Loucy (cell line): ENCODE measurements around the gene NMD3.

Experiments
- H2AFZ ChIP-seq: fragments of 200-600 bp; sonication (generic); 2 replicates; pipeline ENCODE4 v1.6.0; 2016; ENCODE audit warnings: antibody characterized with exemption, mild to moderate bottlenecking, low read length, moderate library complexity
- H3F3A ChIP-seq: fragments of 200-600 bp; 2 replicates; pipeline ENCODE4 v1.6.0; 2016; ENCODE audit warnings: antibody characterized with exemption, low read depth, mild to moderate bottlenecking
- H3K27me3 ChIP-seq: fragments of 200-600 bp; sonication (generic); 2 replicates; pipeline ENCODE4 v1.6.1; 2014; ENCODE audit warnings: low read length, mild to moderate bottlenecking; ENCODE audit not compliant: insufficient read depth, poor library complexity, severe bottlenecking
- H3K36me3 ChIP-seq: fragments of 200-600 bp; sonication (generic); 2 replicates; pipeline ENCODE4 v1.6.1; 2016; ENCODE audit warnings: low read length; ENCODE audit not compliant: insufficient read depth
- H3K4me1 ChIP-seq: fragments of 200-600 bp; sonication (generic); 2 replicates; pipeline ENCODE4 v1.5.1; 2014; ENCODE audit warnings: low read length, mild to moderate bottlenecking; ENCODE audit not compliant: insufficient read depth, poor library complexity, severe bottlenecking
- H3K4me2 ChIP-seq: fragments of 200-600 bp; sonication (generic); 2 replicates; pipeline ENCODE4 v1.6.0; 2014; ENCODE audit warnings: antibody characterized with exemption, low read length, low read depth, mild to moderate bottlenecking; ENCODE audit not compliant: poor library complexity, severe bottlenecking
- H3K4me3 ChIP-seq: fragments of 200-600 bp; sonication (generic); 2 replicates; pipeline ENCODE4 v1.5.1; 2014; ENCODE audit warnings: low read length, mild to moderate bottlenecking, mixed read lengths; ENCODE audit not compliant: poor library complexity, severe bottlenecking
- H3K79me2 ChIP-seq: fragments of 200-600 bp; sonication (generic); 2 replicates; pipeline ENCODE4 v1.6.1; 2014; ENCODE audit warnings: low read length; ENCODE audit not compliant: insufficient read depth
- H3K9ac ChIP-seq: fragments of 200-600 bp; sonication (generic); 2 replicates; pipeline ENCODE4 v1.6.0; 2014; ENCODE audit warnings: mild to moderate bottlenecking, low read depth, low read length, moderate library complexity; ENCODE audit not compliant: poor library complexity, severe bottlenecking
- H3K9me2 ChIP-seq: fragments of 200-600 bp; sonication (generic); replicated peaks from 2 replicates; pipeline ENCODE4 v1.6.1; 2016; ENCODE audit warnings: low read depth, low read length, mixed read lengths
- H3K9me3 ChIP-seq: fragments of 200-600 bp; sonication (generic); 2 replicates; pipeline ENCODE4 v1.6.1; 2014; ENCODE audit warnings: mild to moderate bottlenecking, antibody characterized with exemption, low read length, low read depth; ENCODE audit not compliant: insufficient read depth
- H4K20me1 ChIP-seq: fragments of 200-600 bp; sonication (generic); 2 replicates; pipeline ENCODE4 v1.6.0; 2014; ENCODE audit warnings: antibody characterized with exemption, low read length, mild to moderate bottlenecking; ENCODE audit not compliant: insufficient read depth, poor library complexity, severe bottlenecking
- EZH2phosphoT487 ChIP-seq: fragments of 200-600 bp; IDR thresholded peaks from 2 replicates; pipeline ENCODE4 v1.6.1; 2018; ENCODE audit warnings: antibody characterized with exemption, mild to moderate bottlenecking, moderate library complexity, borderline replicate concordance
- TF ChIP-seq, protein P1 (sequence below): fragments of 200-600 bp; sonication (generic); conservative IDR thresholded peaks from 2 replicates; pipeline ENCODE4 v1.5.1; 2014; ENCODE audit warnings: mild to moderate bottlenecking, antibody characterized with exemption, low read length

NMD3 gene

DNA sequence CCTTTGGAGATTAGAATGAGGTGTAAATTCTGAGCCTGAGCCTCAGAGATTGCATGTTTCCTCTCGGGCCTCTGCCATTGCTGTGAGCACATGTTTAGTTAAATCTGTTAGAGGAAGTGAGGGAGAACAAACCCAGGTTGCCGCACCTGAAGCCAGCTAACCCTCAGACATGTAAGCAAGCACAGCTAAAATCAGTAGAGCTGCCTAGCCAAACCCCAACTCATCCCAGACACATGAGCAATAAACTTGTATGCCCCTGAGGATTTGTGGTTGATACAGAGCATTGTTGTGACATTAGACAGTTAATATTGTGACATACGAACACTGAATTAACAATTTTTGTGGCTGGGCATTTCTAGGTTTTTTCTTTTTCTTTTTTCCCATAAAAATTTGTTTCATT lies 41.9 kb downstream of the NMD3 start:
- Histone ChIP-seq H3F3A (no peaks in the 10 kb centered on the region), H3K36me3 (no peaks in the 10 kb centered on the region), H2AFZ (no peak overlapping the region), H4K20me1 (no peaks in the 10 kb centered on the region), H3K4me2 (no peak overlapping the region), H3K4me1 (peaks cover 4% of the 10 kb centered on the region), H3K4me3 (no peak overlapping the region), H3K27me3 (no peaks in the 10 kb centered on the region), H3K79me2 (no peaks in the 10 kb centered on the region), H3K9me3 (no peaks in the 10 kb centered on the region), H3K9ac (no peak overlapping the region), H3K9me2 (no peaks in the 10 kb centered on the region)
- TF ChIP-seq, protein P1, sequence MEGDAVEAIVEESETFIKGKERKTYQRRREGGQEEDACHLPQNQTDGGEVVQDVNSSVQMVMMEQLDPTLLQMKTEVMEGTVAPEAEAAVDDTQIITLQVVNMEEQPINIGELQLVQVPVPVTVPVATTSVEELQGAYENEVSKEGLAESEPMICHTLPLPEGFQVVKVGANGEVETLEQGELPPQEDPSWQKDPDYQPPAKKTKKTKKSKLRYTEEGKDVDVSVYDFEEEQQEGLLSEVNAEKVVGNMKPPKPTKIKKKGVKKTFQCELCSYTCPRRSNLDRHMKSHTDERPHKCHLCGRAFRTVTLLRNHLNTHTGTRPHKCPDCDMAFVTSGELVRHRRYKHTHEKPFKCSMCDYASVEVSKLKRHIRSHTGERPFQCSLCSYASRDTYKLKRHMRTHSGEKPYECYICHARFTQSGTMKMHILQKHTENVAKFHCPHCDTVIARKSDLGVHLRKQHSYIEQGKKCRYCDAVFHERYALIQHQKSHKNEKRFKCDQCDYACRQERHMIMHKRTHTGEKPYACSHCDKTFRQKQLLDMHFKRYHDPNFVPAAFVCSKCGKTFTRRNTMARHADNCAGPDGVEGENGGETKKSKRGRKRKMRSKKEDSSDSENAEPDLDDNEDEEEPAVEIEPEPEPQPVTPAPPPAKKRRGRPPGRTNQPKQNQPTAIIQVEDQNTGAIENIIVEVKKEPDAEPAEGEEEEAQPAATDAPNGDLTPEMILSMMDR, result no peak
- no peak for TF ChIP-seq EZH2phosphoT487

DNA sequence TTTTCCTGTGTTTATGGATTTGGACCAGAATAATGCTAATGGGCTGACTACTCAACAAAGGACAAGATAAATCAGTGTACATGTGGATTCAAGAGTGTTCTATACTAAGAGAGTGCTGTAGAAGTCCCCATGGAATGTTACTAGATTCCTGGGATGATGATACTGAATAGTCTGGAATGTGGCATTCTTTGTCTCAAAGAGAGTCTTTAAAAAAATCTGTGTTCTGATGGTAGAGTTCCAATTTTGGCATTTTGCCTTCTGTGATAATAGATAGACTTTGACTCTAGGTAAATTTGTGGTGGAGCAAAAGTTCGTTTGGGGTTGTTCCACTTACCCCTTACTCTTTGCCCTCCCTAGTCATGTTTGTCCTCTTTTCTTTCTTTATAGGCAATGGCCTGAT lies 43.7 kb downstream of the NMD3 start:
- Histone ChIP-seq H3K27me3 (no peaks in the 10 kb centered on the region), H3K4me3 (no peak overlapping the region)

DNA sequence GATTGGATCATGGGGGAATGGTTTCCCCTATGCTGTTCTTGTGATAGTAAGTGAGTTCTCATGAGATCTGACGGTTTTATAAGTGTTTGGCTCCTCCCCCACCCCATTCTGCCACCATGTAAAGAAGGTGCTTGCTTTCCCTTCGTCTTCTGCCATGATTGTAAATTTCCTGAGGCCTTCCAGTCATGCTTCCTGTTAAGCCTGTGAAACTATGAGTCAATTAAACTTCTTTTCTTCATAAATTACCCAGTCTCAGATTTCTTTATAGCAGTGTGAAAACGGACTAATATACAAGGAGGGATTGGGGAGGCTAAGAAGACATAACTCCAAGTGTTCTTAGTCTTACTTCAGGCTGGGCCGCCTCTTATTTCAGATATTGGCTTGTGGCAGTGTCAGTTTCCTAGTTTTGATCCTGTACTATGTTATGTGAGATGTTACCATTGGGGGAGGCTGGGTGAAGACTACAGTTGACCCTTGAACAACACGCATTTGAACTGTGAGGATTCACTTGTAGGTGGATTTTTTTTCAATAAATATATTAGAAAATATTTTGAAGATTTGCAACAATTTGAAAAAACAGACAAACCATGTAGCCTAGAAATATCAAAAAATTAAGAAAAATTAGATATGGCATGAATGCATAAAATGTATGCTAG lies 44.9 kb downstream of the NMD3 start:
- Histone ChIP-seq H3K4me2 (no peak overlapping the region), H2AFZ (no peak overlapping the region), H3K4me3 (no peak overlapping the region), H3K79me2 (no peaks in the 10 kb centered on the region), H3K9me2 (no peaks in the 10 kb centered on the region), H4K20me1 (no peaks in the 10 kb centered on the region), H3K36me3 (no peaks in the 10 kb centered on the region), H3F3A (no peaks in the 10 kb centered on the region), H3K9ac (no peak overlapping the region), H3K27me3 (no peaks in the 10 kb centered on the region), H3K9me3 (no peaks in the 10 kb centered on the region), H3K4me1 (peaks cover 4% of the 10 kb centered on the region)
- TF ChIP-seq, protein P1, result no peak
- TF ChIP-seq EZH2phosphoT487, result no peak

More for the DNA sequence above, 43.7 kb downstream of the NMD3 start:
- H3F3A ChIP-seq, result no peaks in the 10 kb centered on the region
- H4K20me1 ChIP-seq, result no peaks in the 10 kb centered on the region
- no peaks in the 10 kb centered on the region for H3K9me3 ChIP-seq
- TF ChIP-seq, protein P1, result no peak
- no peak for TF ChIP-seq EZH2phosphoT487
- peaks cover 4% of the 10 kb centered on the region for H3K4me1 ChIP-seq
- no peaks in the 10 kb centered on the region for H3K79me2 ChIP-seq
- no peaks in the 10 kb centered on the region for H3K36me3 ChIP-seq
- H3K4me2 ChIP-seq, result no peak overlapping the region
- no peaks in the 10 kb centered on the region for H3K9me2 ChIP-seq
- H2AFZ ChIP-seq, result no peak overlapping the region
- H3K9ac ChIP-seq, result no peak overlapping the region
